HepG2 (cell line): ENCODE data around the gene SYDE2. TPM values are rescaled to one million over a fixed set of nuclear protein-coding genes. Genes with fewer than 3 reads are reported as not detected.

Source experiments
- ATF7-NPFF ChIP-seq: sonication (generic); formaldehyde crosslinking; IDR thresholded peaks from 2 replicates; pipeline ENCODE4 v1.8.1; 2023; ENCODE audit warnings: mild to moderate bottlenecking, low read depth, missing genetic modification reagents, moderate library complexity
- BRD4 ChIP-seq: sonication (generic); formaldehyde crosslinking; IDR thresholded peaks from 2 replicates; pipeline ENCODE4 v1.4.0; 2020; ENCODE audit warnings: missing genetic modification reagents
- CSRNP2 ChIP-seq: sonication (generic); formaldehyde crosslinking; conservative IDR thresholded peaks from 2 replicates; pipeline ENCODE4 v1.8.0; 2022; ENCODE audit warnings: low read depth, missing genetic modification reagents
- CTCF ChIP-seq: sonication (generic); formaldehyde crosslinking; IDR thresholded peaks from 2 replicates; pipeline ENCODE4 v1.5.0; 2020; ENCODE audit warnings: mild to moderate bottlenecking, missing genetic modification reagents, moderate library complexity
- ETV6 ChIP-seq: sonication (generic); formaldehyde crosslinking; conservative IDR thresholded peaks from 2 replicates; pipeline ENCODE4 v1.4.0; 2020; ENCODE audit warnings: missing genetic modification reagents
- FOXK2 ChIP-seq: fragments of 450-650 bp; IDR thresholded peaks from 2 replicates; pipeline ENCODE4 v1.6.1; 2016
- GABPB1 ChIP-seq: IDR thresholded peaks from 2 replicates; pipeline ENCODE4 v1.6.1; 2016; ENCODE audit warnings: mild to moderate bottlenecking, missing genetic modification reagents, moderate library complexity, missing compliant biosample characterization
- HMGXB4 ChIP-seq, 2 experiments: sonication (generic) in 1 of 2; formaldehyde crosslinking in 1 of 2; IDR thresholded peaks; 2 replicates each; pipeline versions ENCODE4 v1.4.0 to v1.6.1; 2018 to 2020; ENCODE audit warnings: missing genetic modification reagents in 2 of 2, borderline replicate concordance in 1 of 2, low read depth in 1 of 2, mild to moderate bottlenecking in 1 of 2, missing biosample characterization in 1 of 2
- PCBP2 ChIP-seq: fragments of 200-400 bp; formaldehyde crosslinking; optimal IDR thresholded peaks from 2 replicates; pipeline ENCODE3; 2018; ENCODE audit warnings: low read length, low read depth; ENCODE audit not compliant: poor library complexity, severe bottlenecking
- RARA ChIP-seq: IDR thresholded peaks from 2 replicates; pipeline ENCODE4 v1.6.1; 2016; ENCODE audit warnings: missing genetic modification reagents, missing compliant biosample characterization
- RFX1 ChIP-seq: fragments of 450-650 bp; IDR thresholded peaks from 2 replicates; pipeline ENCODE4 v1.6.1; 2017
- SNAI1 ChIP-seq: sonication (generic); formaldehyde crosslinking; IDR thresholded peaks from 2 replicates; pipeline ENCODE4 v1.5.0; 2020; ENCODE audit warnings: mild to moderate bottlenecking, missing genetic modification reagents, borderline replicate concordance
- SP1 ChIP-seq, 2 experiments: fragments of 450-650 bp in 1 of 2; sonication (generic) in 1 of 2; formaldehyde crosslinking in 1 of 2; IDR thresholded peaks; 2 replicates each; pipeline versions ENCODE4 v1.4.0 to v1.6.1; 2016 to 2020; ENCODE audit warnings: missing genetic modification reagents in 1 of 2
- SP5 ChIP-seq: IDR thresholded peaks from 2 replicates; pipeline ENCODE4 v1.6.1; 2016; ENCODE audit warnings: low read depth, borderline replicate concordance
- STAG1 ChIP-seq: sonication (generic); formaldehyde crosslinking; IDR thresholded peaks from 2 replicates; pipeline ENCODE4 v1.4.0; 2020; ENCODE audit warnings: missing genetic modification reagents
- TCF7L2 ChIP-seq: IDR thresholded peaks from 2 replicates; pipeline ENCODE4 v1.6.1; 2011; ENCODE audit warnings: mild to moderate bottlenecking, low read depth, low read length, moderate library complexity
- ZNF20 ChIP-seq: sonication (generic); formaldehyde crosslinking; IDR thresholded peaks from 2 replicates; pipeline ENCODE4 v1.4.0; 2020; ENCODE audit warnings: mild to moderate bottlenecking, moderate library complexity, missing genetic modification reagents
- ZNF33A ChIP-seq: sonication (generic); formaldehyde crosslinking; IDR thresholded peaks from 2 replicates; pipeline ENCODE4 v1.5.1; 2020; ENCODE audit warnings: missing genetic modification reagents, mild to moderate bottlenecking, moderate library complexity, borderline replicate concordance
- ZNF44 ChIP-seq: sonication (generic); formaldehyde crosslinking; IDR thresholded peaks from 2 replicates; pipeline ENCODE4 v1.5.1; 2020; ENCODE audit warnings: mild to moderate bottlenecking, missing genetic modification reagents
- ZNF501 ChIP-seq: sonication (generic); formaldehyde crosslinking; IDR thresholded peaks from 2 replicates; pipeline ENCODE4 v1.5.1; 2020; ENCODE audit warnings: mild to moderate bottlenecking, moderate library complexity, missing genetic modification reagents
- polyA plus RNA-seq, 8 experiments: library from polyadenylated mRNA; depleted of rRNA in 3 of 8; stranded (reverse) in 7 of 8; unstranded in 1 of 8; fragments of >200 nt; fragmentation: Illumina TruSeq in 4 of 8; extraction: Trizol in 4 of 8; gene quantifications; 2 replicates each; pipeline versions ENCODE4 v1.2.1 to v1.2.3, GENCODE V29; 2011 to 2016; ENCODE audit warnings: low read depth in 4 of 8, missing spikeins in 1 of 8, mixed read lengths in 1 of 8; ENCODE audit not compliant: insufficient read depth in 1 of 8
- total RNA-seq, 5 experiments: library from RNA; depleted of rRNA; stranded (reverse); fragments of >200 nt; fragmentation: Illumina TruSeq; extraction: Trizol; gene quantifications; 2 replicates each; pipeline ENCODE4 v1.2.3, GENCODE V29; 2016; ENCODE audit warnings: low read depth in 1 of 5
- TF ChIP-seq, protein P1 (sequence below): sonication (generic); formaldehyde crosslinking; IDR thresholded peaks from 2 replicates; pipeline ENCODE4 v1.5.1; 2020; ENCODE audit warnings: mild to moderate bottlenecking, missing genetic modification reagents

Gene SYDE2
- total and polyA plus RNA-seq, 2 of the 13 experiments (the other 11 are each of a cell fraction or from before 2014, with no cell fraction given): 1.8 to 5.3 TPM

DNA sequence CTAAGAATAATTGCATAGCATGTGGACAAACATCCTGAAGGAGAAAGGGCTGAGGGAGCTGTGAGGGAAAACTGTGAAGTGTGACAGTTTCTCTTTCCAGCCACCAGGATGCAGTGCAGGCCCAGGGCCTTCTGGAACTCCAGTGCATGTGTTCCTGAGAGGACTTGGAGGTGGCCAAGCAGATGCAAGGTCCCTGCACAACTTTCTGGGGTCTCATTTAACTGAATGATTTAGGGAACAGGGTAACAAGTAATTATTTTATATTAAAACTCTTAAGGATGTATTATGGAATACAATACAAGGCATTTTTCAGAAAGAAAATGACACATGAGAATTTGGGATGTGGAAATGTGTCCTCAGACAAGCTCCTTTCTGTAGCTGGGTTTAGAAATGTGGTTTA lies 91.3 kb downstream of the SYDE2 start (continued):
- peak; percentile 85 for TF ChIP-seq CTCF
- no peak for TF ChIP-seq TCF7L2
- TF ChIP-seq ZNF44 (CRISPR knock-in tag): no peak
- no peak for TF ChIP-seq SP5 (CRISPR knock-in tag)
- TF ChIP-seq, protein P1, sequence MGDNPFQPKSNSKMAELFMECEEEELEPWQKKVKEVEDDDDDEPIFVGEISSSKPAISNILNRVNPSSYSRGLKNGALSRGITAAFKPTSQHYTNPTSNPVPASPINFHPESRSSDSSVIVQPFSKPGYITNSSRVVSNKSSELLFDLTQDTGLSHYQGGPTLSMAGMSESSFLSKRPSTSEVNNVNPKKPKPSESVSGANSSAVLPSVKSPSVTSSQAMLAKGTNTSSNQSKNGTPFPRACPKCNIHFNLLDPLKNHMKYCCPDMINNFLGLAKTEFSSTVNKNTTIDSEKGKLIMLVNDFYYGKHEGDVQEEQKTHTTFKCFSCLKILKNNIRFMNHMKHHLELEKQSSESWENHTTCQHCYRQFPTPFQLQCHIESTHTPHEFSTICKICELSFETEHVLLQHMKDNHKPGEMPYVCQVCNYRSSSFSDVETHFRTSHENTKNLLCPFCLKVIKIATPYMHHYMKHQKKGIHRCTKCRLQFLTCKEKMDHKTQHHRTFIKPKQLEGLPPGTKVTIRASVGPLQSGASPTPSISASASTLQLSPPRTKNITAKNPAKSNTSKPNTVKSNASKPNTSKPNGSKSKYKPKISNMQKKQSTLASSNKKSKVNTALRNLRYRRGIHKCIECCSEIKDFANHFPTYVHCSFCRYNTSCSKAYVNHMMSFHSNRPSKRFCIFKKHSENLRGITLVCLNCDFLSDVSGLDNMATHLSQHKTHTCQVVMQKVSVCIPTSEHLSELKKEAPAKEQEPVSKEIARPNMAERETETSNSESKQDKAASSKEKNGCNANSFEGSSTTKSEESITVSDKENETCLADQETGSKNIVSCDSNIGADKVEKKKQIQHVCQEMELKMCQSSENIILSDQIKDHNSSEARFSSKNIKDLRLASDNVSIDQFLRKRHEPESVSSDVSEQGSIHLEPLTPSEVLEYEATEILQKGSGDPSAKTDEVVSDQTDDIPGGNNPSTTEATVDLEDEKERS: no peak
- TF ChIP-seq GABPB1 (CRISPR knock-in tag): peak; percentile 14; the same call in 1 of the 2 replicates
- TF ChIP-seq CSRNP2: no peak
- no peak for TF ChIP-seq ZNF33A (CRISPR knock-in tag)
- TF ChIP-seq BRD4: no peak
- peak; percentile 91 for TF ChIP-seq STAG1
- TF ChIP-seq PCBP2: no peak
- no peak for TF ChIP-seq RARA (CRISPR knock-in tag)
- peak in 1 of 2 experiments; percentile 34; a peak in 1 of 4 replicates for TF ChIP-seq HMGXB4 (CRISPR knock-in tag; IDR thresholded peaks at IDR 0.05; ENCODE audit: borderline replicate concordance in 1 of 2, low read depth in 1 of 2)
- TF ChIP-seq ZNF20 (CRISPR knock-in tag): no peak
- no peak for TF ChIP-seq SNAI1 (CRISPR knock-in tag)
- no peak for TF ChIP-seq SP1 (IDR thresholded peaks at IDR 0.05)
- TF ChIP-seq SP1 (CRISPR knock-in tag; IDR thresholded peaks at IDR 0.05): no peak
- no peak for TF ChIP-seq ATF7-NPFF (CRISPR knock-in tag)
- no peak for TF ChIP-seq RFX1
- no peak for TF ChIP-seq ZNF501 (CRISPR knock-in tag)
- TF ChIP-seq ETV6 (CRISPR knock-in tag): no peak
- TF ChIP-seq FOXK2: no peak
